ENCODE measurements around the gene PARD3.

The PARD3 gene

GRCh38 chr10:34736976-34737771, 77.9 kb downstream of the PARD3 start:
- DNase-seq, result no peak

- no peak for DNase-seq
These were observed 80.2 kb downstream of the PARD3 start for GRCh38 chr10:34734918-34735317.

GRCh38 chr10:34732926-34733325, 82.2 kb downstream of the PARD3 start:
- no peak for DNase-seq

- no peak for DNase-seq
These were observed 83.0 kb downstream of the PARD3 start for GRCh38 chr10:34731885-34732701.

GRCh38 chr10:34731213-34731612, 83.9 kb downstream of the PARD3 start:
- DNase-seq, result no peak

- no peak for DNase-seq
These were observed 84.4 kb downstream of the PARD3 start for GRCh38 chr10:34730726-34731125.

- no peak for DNase-seq
These were observed 85.5 kb downstream of the PARD3 start for GRCh38 chr10:34729619-34730018.

- no peak for DNase-seq
These were observed 86.7 kb downstream of the PARD3 start for GRCh38 chr10:34728361-34728760.

- no peak for DNase-seq
These were observed 87.5 kb downstream of the PARD3 start for GRCh38 chr10:34727595-34728033.

GRCh38 chr10:34726862-34727261, 88.2 kb downstream of the PARD3 start:
- no peak for DNase-seq

GRCh38 chr10:34723750-34724149, 91.3 kb downstream of the PARD3 start:
- DNase-seq, result no peak

- DNase-seq, result no peak
These were observed 92.7 kb downstream of the PARD3 start for GRCh38 chr10:34722404-34722803.

- no peak for DNase-seq
These were observed 93.8 kb downstream of the PARD3 start for GRCh38 chr10:34721208-34721840.

GRCh38 chr10:34719746-34720145, 95.3 kb downstream of the PARD3 start:
- DNase-seq, result no peak

GRCh38 chr10:34719328-34719727, 95.8 kb downstream of the PARD3 start:
- no peak for DNase-seq

GRCh38 chr10:34717429-34717828, 97.7 kb downstream of the PARD3 start:
- no peak for DNase-seq

- DNase-seq, result no peak
These were observed 98.1 kb downstream of the PARD3 start for GRCh38 chr10:34716958-34717357.

GRCh38 chr10:34716234-34716633, 98.9 kb downstream of the PARD3 start:
- no peak for DNase-seq

GRCh38 chr10:34715511-34716187, 99.4 kb downstream of the PARD3 start:
- DNase-seq, result no peak

- DNase-seq, result no peak
These were observed 101.2 kb downstream of the PARD3 start for GRCh38 chr10:34713875-34714274.

GRCh38 chr10:34711500-34711899, 103.6 kb downstream of the PARD3 start:
- no peak for DNase-seq

GRCh38 chr10:34710391-34710751, 104.7 kb downstream of the PARD3 start:
- no peak for DNase-seq

All from activated CD4-positive, alpha-beta T cell treated with anti-CD3 and anti-CD28 coated beads for 1 hour (primary cell).